SK-N-SH (cell line): ENCODE results near the gene EFTUD2.

Experiments
- EP300 ChIP-seq, 2 experiments: IDR thresholded peaks; 2 replicates each; pipeline versions ENCODE4 v1.4.0 to v1.6.1; 2012; ENCODE audit warnings: borderline replicate concordance in 1 of 2, low read depth in 1 of 2, low read length in 1 of 2
- GABPA ChIP-seq: IDR thresholded peaks from 2 replicates; pipeline ENCODE4 v1.4.0; 2012; ENCODE audit warnings: low read depth, mild to moderate bottlenecking
- IRF3 ChIP-seq: fragments of 150-350 bp; IDR thresholded peaks from 2 replicates; pipeline ENCODE4 v1.6.1; 2016; ENCODE audit warnings: mild to moderate bottlenecking, low read depth, low read length
- POLR2AphosphoS5 ChIP-seq: IDR thresholded peaks from 2 replicates; pipeline ENCODE4 v1.6.1; 2012; ENCODE audit warnings: low read depth, low read length
- RAD21 ChIP-seq: IDR thresholded peaks from 2 replicates; pipeline ENCODE4 v1.6.1; 2012; ENCODE audit warnings: mild to moderate bottlenecking, low read length
- RCOR1 ChIP-seq: fragments of 150-350 bp; IDR thresholded peaks from 2 replicates; pipeline ENCODE4 v1.6.1; 2017; ENCODE audit warnings: antibody characterized with exemption, low read length
- RFX5 ChIP-seq: IDR thresholded peaks from 2 replicates; pipeline ENCODE4 v1.6.1; 2012; ENCODE audit warnings: mild to moderate bottlenecking, improper control_type of control experiment, low read length
- SMC3 ChIP-seq: IDR thresholded peaks from 2 replicates; pipeline ENCODE4 v1.6.1; 2012; ENCODE audit warnings: low read depth, low read length, improper control_type of control experiment
- TAF1 ChIP-seq: IDR thresholded peaks from 2 replicates; pipeline ENCODE4 v1.6.1; 2012; ENCODE audit warnings: low read depth, mild to moderate bottlenecking, low read length, moderate library complexity, borderline replicate concordance
- TEAD4 ChIP-seq: IDR thresholded peaks from 2 replicates; pipeline ENCODE4 v1.4.0; 2012; ENCODE audit warnings: mild to moderate bottlenecking, borderline replicate concordance; ENCODE audit not compliant: insufficient read depth
- USF2 ChIP-seq: fragments of 150-350 bp; IDR thresholded peaks from 2 replicates; pipeline ENCODE4 v1.6.1; 2017; ENCODE audit warnings: antibody characterized with exemption, low read length, low read depth, borderline replicate concordance
- YY1 ChIP-seq: IDR thresholded peaks from 2 replicates; pipeline ENCODE4 v1.4.0; 2012; ENCODE audit warnings: low read depth, mild to moderate bottlenecking
- TF ChIP-seq, protein P1 (sequence below): fragments of 200-600 bp; sonication (generic); IDR thresholded peaks from 2 replicates; pipeline ENCODE4 v1.6.1; 2017; ENCODE audit warnings: antibody characterized with exemption, mild to moderate bottlenecking, moderate library complexity
- TF ChIP-seq, protein P2 (sequence below): IDR thresholded peaks from 2 replicates; pipeline ENCODE4 v1.4.0; 2012; ENCODE audit warnings: low read depth

GRCh38 chr17:44915862-44916780, 16.9 kb upstream of the EFTUD2 start:
- TF ChIP-seq, protein P1, sequence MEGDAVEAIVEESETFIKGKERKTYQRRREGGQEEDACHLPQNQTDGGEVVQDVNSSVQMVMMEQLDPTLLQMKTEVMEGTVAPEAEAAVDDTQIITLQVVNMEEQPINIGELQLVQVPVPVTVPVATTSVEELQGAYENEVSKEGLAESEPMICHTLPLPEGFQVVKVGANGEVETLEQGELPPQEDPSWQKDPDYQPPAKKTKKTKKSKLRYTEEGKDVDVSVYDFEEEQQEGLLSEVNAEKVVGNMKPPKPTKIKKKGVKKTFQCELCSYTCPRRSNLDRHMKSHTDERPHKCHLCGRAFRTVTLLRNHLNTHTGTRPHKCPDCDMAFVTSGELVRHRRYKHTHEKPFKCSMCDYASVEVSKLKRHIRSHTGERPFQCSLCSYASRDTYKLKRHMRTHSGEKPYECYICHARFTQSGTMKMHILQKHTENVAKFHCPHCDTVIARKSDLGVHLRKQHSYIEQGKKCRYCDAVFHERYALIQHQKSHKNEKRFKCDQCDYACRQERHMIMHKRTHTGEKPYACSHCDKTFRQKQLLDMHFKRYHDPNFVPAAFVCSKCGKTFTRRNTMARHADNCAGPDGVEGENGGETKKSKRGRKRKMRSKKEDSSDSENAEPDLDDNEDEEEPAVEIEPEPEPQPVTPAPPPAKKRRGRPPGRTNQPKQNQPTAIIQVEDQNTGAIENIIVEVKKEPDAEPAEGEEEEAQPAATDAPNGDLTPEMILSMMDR, result no peak
- no peak for TF ChIP-seq GABPA
- TF ChIP-seq SMC3, result no peak
- TF ChIP-seq TEAD4, result no peak
- no peak for TF ChIP-seq YY1
- TF ChIP-seq, protein P2, sequence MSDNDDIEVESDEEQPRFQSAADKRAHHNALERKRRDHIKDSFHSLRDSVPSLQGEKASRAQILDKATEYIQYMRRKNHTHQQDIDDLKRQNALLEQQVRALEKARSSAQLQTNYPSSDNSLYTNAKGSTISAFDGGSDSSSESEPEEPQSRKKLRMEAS, result no peak
- TF ChIP-seq USF2, result no peak
- no peak for TF ChIP-seq RAD21
- TF ChIP-seq RCOR1, result no peak
- TF ChIP-seq IRF3, result no peak
- no peak for TF ChIP-seq EP300 (IDR thresholded peaks at IDR 0.05; ENCODE audit: borderline replicate concordance in 1 of 2, low read depth in 1 of 2, low read length in 1 of 2)
- no peak for TF ChIP-seq TAF1
- no peak for TF ChIP-seq RFX5
- no peak for TF ChIP-seq POLR2AphosphoS5
